Activated CD8-positive, alpha-beta T cell treated with anti-CD3 and anti-CD28 coated beads for 36 hours (primary cell): ENCODE measurements around the gene FEM1B. TPM values are rescaled to one million over a fixed set of nuclear protein-coding genes. Genes with fewer than 3 reads are reported as not detected.

Source experiments
- ATAC-seq: fragments of 200-7000 bp; cut with Tn5 transposase; one replicate; pipeline ENCODE4 v1.10.0; 2021; ENCODE audit warnings: mild to moderate bottlenecking, moderate library complexity
- CTCF ChIA-PET: fragments of 350-600 bp; sonication (Branson Sonifier 250); formaldehyde crosslinking; loops from one replicate; lab custom pipeline; 2021; ENCODE audit warnings: antibody characterized with exemption; lab: Charles Lee
- POLR2A ChIA-PET: fragments of 350-600 bp; sonication (Branson Sonifier 250); formaldehyde crosslinking; loops from one replicate; lab custom pipeline; 2021; ENCODE audit warnings: antibody characterized with exemption; lab: Charles Lee
- DNase-seq: peaks from one replicate; pipeline ENCODE4 v3.0.0-alpha.2; 2020
- H3K27ac Mint-ChIP-seq: one replicate; pipeline ENCODE4 v1.8.0; 2021; ENCODE audit warnings: mild to moderate bottlenecking, mixed read lengths
- H3K27me3 Mint-ChIP-seq: one replicate; pipeline ENCODE4 v1.8.0; 2021; ENCODE audit warnings: mixed read lengths
- H3K36me3 Mint-ChIP-seq: one replicate; pipeline ENCODE4 v1.8.0; 2021; ENCODE audit warnings: low read depth, mixed read lengths
- H3K4me1 Mint-ChIP-seq: one replicate; pipeline ENCODE4 v1.8.0; 2021; ENCODE audit warnings: low read depth, mixed read lengths
- H3K4me3 Mint-ChIP-seq: one replicate; pipeline ENCODE4 v1.8.0; 2021; ENCODE audit warnings: mild to moderate bottlenecking, moderate library complexity, mixed read lengths
- H3K9me3 Mint-ChIP-seq: one replicate; pipeline ENCODE4 v1.8.0; 2021; ENCODE audit warnings: mixed read lengths
- CTCF ChIP-seq: fragments of 200-600 bp; IDR thresholded peaks from one replicate; pipeline ENCODE4 v1.8.0; 2022; ENCODE audit warnings: antibody characterized with exemption, mild to moderate bottlenecking
- intact Hi-C: fragments of 100-400 bp; cut with micrococcal nuclease; formaldehyde crosslinking; loops from one replicate; pipeline ENCODE4 v1.10.0; 2022
- total RNA-seq, 2 experiments: library from RNA; stranded (reverse); gene quantifications; one replicate each; pipeline ENCODE4 v1.2.3, GENCODE V29; 2021

The FEM1B gene
- total RNA-seq, 2 experiments from 2014 or later, result 37.1 to 44.4 TPM

- H3K36me3 Mint-ChIP-seq, result no peaks in the 10 kb centered on the region
- ChIA-PET POLR2A (interaction anchor here (0.6 kb wide), 1 partner anchor 55 kb away, joined by 3 read pairs; no protein-coding TSS in a partner anchor), CTCF (no interaction called here)
- no peaks in the 10 kb centered on the region for H3K4me1 Mint-ChIP-seq
- H3K27me3 Mint-ChIP-seq, result no peaks in the 10 kb centered on the region
- H3K27ac Mint-ChIP-seq, result no peak overlapping the region
- H3K4me3 Mint-ChIP-seq, result no peak overlapping the region
- no peak for ATAC-seq
- H3K9me3 Mint-ChIP-seq, result no peaks in the 10 kb centered on the region
- DNase-seq, result no peak
- intact Hi-C loops, result no loop called here
- no peak for TF ChIP-seq CTCF
These were observed 36.2 kb downstream of the FEM1B start for GRCh38 chr15:68313501-68314410.

GRCh38 chr15:68314563-68314962 is 37.0 kb downstream of the FEM1B start:
- POLR2A ChIA-PET, result interaction anchor here (0.6 kb wide), 1 partner anchor 54 kb away, joined by 3 read pairs; no protein-coding TSS in a partner anchor
- no peak overlapping the region for H3K4me3 Mint-ChIP-seq
- no peaks in the 10 kb centered on the region for H3K27me3 Mint-ChIP-seq
- no peak for TF ChIP-seq CTCF
- DNase-seq (no peak), ATAC-seq (no peak)
- intact Hi-C loops, result no loop called here
- H3K4me1 Mint-ChIP-seq, result no peaks in the 10 kb centered on the region
- no peak overlapping the region for H3K27ac Mint-ChIP-seq
- CTCF ChIA-PET, result no interaction called here
- H3K9me3 Mint-ChIP-seq, result no peaks in the 10 kb centered on the region
- no peaks in the 10 kb centered on the region for H3K36me3 Mint-ChIP-seq

- TF ChIP-seq CTCF, result no peak
- ChIA-PET POLR2A (no interaction called here), CTCF (interaction anchor here (1.0 kb wide), 1 partner anchor 9 kb away, joined by 5 read pairs; no protein-coding TSS in a partner anchor)
- Mint-ChIP-seq H3K27me3 (no peaks in the 10 kb centered on the region), H3K36me3 (no peaks in the 10 kb centered on the region), H3K27ac (no peak overlapping the region), H3K4me1 (no peaks in the 10 kb centered on the region), H3K4me3 (no peak overlapping the region), H3K9me3 (no peaks in the 10 kb centered on the region)
- ATAC-seq (no peak), DNase-seq (no peak)
- intact Hi-C loops, result no loop called here
These were observed 37.5 kb downstream of the FEM1B start for GRCh38 chr15:68315035-68315434.

GRCh38 chr15:68315495-68316031 is 38.0 kb downstream of the FEM1B start:
- no peak for TF ChIP-seq CTCF
- H3K36me3 Mint-ChIP-seq, result no peaks in the 10 kb centered on the region
- H3K9me3 Mint-ChIP-seq, result no peaks in the 10 kb centered on the region
- ChIA-PET POLR2A (interaction anchor here (1.4 kb wide), 1 partner anchor 37 kb away, joined by 4 read pairs; the partner anchor contains the start of gene FEM1B), CTCF (interaction anchor here (0.7 to 1.1 kb wide), 3 partner anchors 9 to 244 kb away, joined by 3 to 5 read pairs (median 3); no protein-coding TSS in a partner anchor)
- no peaks in the 10 kb centered on the region for H3K4me1 Mint-ChIP-seq
- DNase-seq (no peak), ATAC-seq (no peak)
- no peak overlapping the region for H3K4me3 Mint-ChIP-seq
- no peak overlapping the region for H3K27ac Mint-ChIP-seq
- H3K27me3 Mint-ChIP-seq, result no peaks in the 10 kb centered on the region
- intact Hi-C loops, result no loop called here
